ENCODE data around the gene ALPL.

The ALPL gene

DNA sequence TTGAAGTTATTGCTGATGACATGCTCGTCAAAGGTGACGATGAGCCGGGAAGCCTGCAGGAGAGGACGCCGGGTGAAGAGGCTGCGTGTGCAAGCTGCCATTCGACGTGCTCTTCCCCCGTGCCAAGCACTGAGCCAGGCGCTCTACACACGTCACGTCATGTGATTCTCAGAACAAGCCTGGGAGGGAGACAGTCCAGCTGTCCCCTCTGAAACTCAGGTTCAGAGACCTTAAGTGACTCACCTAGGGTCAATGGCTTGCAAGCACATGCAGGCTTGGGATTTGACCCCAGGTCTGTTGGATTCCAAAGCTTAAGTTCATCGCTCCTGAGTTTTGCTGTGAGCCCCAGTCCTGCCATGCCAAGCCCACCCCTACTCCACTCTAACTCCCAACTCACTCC, 102.8 kb downstream of the ALPL start:
- Histone ChIP-seq H3K4me2 (ENCODE audit: low read length) (no peak overlapping the region), H3K36me3 (replicated peaks; ENCODE audit: low read depth, low read length) (no peaks in the 10 kb centered on the region), H3K9me3 (ENCODE audit: insufficient read depth, low read length) (no peaks in the 10 kb centered on the region), H3K4me1 (ENCODE audit: low read length) (peaks cover 25% of the 10 kb centered on the region), H3K9ac (ENCODE audit: low read length) (no peak overlapping the region), H2AFZ (ENCODE audit: low read depth, low read length) (no peak overlapping the region), H4K20me1 (ENCODE audit: insufficient read depth, low read length) (no peaks in the 10 kb centered on the region), H3K27me3 (ENCODE audit: low read depth, low read length) (no peaks in the 10 kb centered on the region), H3K79me2 (ENCODE audit: low read length) (no peaks in the 10 kb centered on the region), H3K27ac (ENCODE audit: low read length) (no peak overlapping the region), H3K4me3 (ENCODE audit: low read length) (no peak overlapping the region)
- TF ChIP-seq EZH2phosphoT487 (IDR thresholded peaks at IDR 0.05; ENCODE audit: low read depth) = no peak
- TF ChIP-seq, protein P1, sequence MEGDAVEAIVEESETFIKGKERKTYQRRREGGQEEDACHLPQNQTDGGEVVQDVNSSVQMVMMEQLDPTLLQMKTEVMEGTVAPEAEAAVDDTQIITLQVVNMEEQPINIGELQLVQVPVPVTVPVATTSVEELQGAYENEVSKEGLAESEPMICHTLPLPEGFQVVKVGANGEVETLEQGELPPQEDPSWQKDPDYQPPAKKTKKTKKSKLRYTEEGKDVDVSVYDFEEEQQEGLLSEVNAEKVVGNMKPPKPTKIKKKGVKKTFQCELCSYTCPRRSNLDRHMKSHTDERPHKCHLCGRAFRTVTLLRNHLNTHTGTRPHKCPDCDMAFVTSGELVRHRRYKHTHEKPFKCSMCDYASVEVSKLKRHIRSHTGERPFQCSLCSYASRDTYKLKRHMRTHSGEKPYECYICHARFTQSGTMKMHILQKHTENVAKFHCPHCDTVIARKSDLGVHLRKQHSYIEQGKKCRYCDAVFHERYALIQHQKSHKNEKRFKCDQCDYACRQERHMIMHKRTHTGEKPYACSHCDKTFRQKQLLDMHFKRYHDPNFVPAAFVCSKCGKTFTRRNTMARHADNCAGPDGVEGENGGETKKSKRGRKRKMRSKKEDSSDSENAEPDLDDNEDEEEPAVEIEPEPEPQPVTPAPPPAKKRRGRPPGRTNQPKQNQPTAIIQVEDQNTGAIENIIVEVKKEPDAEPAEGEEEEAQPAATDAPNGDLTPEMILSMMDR (IDR thresholded peaks at IDR 0.05; ENCODE audit: low read depth, low read length) = no peak

DNA sequence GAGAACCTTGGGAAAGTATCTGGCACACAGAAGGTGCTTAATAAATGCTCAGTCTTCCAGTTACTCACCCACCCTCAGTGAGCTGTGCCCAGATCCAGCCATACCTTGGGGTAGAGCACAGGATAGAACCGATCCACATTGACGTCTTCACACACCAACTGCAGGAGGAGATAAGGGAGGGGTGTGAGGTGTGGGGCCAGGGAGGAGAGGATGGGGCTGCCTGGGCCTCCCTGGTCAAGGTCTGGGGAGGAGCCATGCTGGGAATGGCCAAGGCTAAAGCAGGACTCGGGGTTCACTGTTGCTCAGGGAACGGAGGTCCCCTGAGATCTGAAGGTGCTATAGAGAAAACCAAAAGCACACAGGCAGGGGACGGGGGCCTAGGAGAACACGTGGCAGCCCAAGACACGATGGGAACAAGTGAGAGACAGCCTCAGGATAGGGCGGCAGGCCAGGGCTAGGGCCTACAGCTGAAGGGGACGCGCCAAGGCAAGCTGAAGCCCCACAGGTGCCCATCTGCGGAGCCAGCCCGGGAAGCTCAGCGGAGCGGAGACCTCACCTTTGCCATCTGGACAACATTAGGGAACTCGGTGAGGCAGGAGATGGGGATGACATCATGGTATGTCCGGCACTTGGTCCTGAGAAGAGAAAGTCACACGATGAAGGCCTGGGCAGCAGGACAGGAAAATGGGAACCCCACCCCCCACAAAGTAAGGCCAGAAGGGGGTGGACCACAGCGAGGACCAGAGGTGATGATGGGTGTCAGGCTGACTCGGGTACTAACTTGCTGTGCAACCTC, 104.0 kb downstream of the ALPL start:
- no peak overlapping the region for H3K4me3 ChIP-seq (ENCODE audit: low read length)
- no peak overlapping the region for H3K9ac ChIP-seq (ENCODE audit: low read length)
- no peaks in the 10 kb centered on the region for H3K36me3 ChIP-seq (replicated peaks; ENCODE audit: low read depth, low read length)
- no peak for TF ChIP-seq EZH2phosphoT487 (IDR thresholded peaks at IDR 0.05; ENCODE audit: low read depth)
- TF ChIP-seq, protein P1 (IDR thresholded peaks at IDR 0.05; ENCODE audit: low read depth, low read length) = no peak
- H3K27ac ChIP-seq (ENCODE audit: low read length) = no peak overlapping the region
- peaks cover 25% of the 10 kb centered on the region for H3K4me1 ChIP-seq (ENCODE audit: low read length)
- no peak overlapping the region for H2AFZ ChIP-seq (ENCODE audit: low read depth, low read length)
- no peaks in the 10 kb centered on the region for H3K79me2 ChIP-seq (ENCODE audit: low read length)
- H3K4me2 ChIP-seq (ENCODE audit: low read length) = no peak overlapping the region
- H3K9me3 ChIP-seq (ENCODE audit: insufficient read depth, low read length) = no peaks in the 10 kb centered on the region
- no peaks in the 10 kb centered on the region for H4K20me1 ChIP-seq (ENCODE audit: insufficient read depth, low read length)
- no peaks in the 10 kb centered on the region for H3K27me3 ChIP-seq (ENCODE audit: low read depth, low read length)

DNA sequence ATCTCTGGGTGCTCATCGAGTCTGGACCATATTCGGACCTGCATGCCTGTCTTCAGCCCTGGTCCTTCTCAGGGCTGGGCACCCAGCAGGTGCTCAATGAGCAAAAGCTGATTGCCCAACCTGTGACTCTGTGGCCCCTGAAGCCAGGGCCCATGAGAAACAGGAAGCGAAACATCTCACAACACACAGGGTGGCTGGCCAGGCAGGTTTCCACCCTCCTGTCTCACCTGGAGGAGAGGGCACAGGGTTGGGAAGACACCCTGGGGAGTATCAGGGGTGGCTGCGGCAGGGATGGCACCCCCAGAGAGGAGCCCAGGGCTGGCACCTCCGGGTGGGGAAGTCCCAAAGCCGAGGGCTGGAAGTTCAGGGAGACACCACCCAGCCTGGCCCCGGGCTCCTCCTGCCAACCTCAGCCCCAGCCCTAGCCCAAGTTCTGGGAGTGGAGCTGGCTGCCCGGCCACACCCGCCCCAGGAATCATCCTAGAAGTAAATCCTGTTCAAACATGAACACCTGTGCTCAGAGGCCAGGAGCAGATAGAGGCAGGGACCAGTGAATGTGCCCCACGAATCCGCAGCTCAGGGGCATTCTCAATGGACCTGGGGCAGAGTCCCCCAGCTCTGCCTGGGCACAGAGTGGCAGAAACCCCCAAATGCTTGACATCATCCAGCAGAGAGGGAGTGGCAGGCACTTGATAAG, 105.3 kb downstream of the ALPL start:
- Histone ChIP-seq H3K27me3 (ENCODE audit: low read depth, low read length) (no peaks in the 10 kb centered on the region), H3K27ac (ENCODE audit: low read length) (no peak overlapping the region), H3K9me3 (ENCODE audit: insufficient read depth, low read length) (no peaks in the 10 kb centered on the region), H3K36me3 (replicated peaks; ENCODE audit: low read depth, low read length) (no peaks in the 10 kb centered on the region), H3K4me3 (ENCODE audit: low read length) (no peak overlapping the region), H3K9ac (ENCODE audit: low read length) (no peak overlapping the region), H2AFZ (ENCODE audit: low read depth, low read length) (no peak overlapping the region), H4K20me1 (ENCODE audit: insufficient read depth, low read length) (no peaks in the 10 kb centered on the region), H3K79me2 (ENCODE audit: low read length) (no peaks in the 10 kb centered on the region), H3K4me2 (ENCODE audit: low read length) (peak overlapping the region; percentile 26), H3K4me1 (ENCODE audit: low read length) (peaks cover 25% of the 10 kb centered on the region)
- TF ChIP-seq, protein P1 (IDR thresholded peaks at IDR 0.05; ENCODE audit: low read depth, low read length) = no peak
- no peak for TF ChIP-seq EZH2phosphoT487 (IDR thresholded peaks at IDR 0.05; ENCODE audit: low read depth)

DNA sequence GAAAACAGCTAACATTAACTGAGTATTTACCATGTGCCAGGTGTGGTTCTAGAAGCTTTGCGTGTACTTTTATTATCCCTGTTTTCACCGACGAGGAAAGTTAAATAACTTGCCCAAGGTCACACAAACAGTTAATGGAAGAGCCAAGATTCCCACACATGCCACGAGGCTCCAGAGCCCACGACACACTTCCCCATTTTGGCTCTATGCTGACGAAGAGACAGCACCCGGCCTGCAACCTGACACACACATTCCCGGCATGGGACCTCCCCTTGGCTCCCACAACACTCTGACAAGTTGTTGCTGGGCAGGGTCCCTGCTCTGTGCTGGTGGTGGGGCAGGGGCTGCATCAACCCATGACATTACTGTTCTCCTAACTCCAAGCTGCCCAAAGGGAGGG, 107.1 kb downstream of the ALPL start:
- H3K4me3 ChIP-seq (ENCODE audit: low read length) = no peak overlapping the region
- no peaks in the 10 kb centered on the region for H3K27me3 ChIP-seq (ENCODE audit: low read depth, low read length)
- no peak overlapping the region for H3K9ac ChIP-seq (ENCODE audit: low read length)
- no peaks in the 10 kb centered on the region for H3K36me3 ChIP-seq (replicated peaks; ENCODE audit: low read depth, low read length)
- peaks cover 25% of the 10 kb centered on the region for H3K4me1 ChIP-seq (ENCODE audit: low read length)
- no peak overlapping the region for H3K27ac ChIP-seq (ENCODE audit: low read length)
- H3K4me2 ChIP-seq (ENCODE audit: low read length) = peak overlapping the region; percentile 43
- H3K9me3 ChIP-seq (ENCODE audit: insufficient read depth, low read length) = no peaks in the 10 kb centered on the region
- TF ChIP-seq, protein P1 (IDR thresholded peaks at IDR 0.05; ENCODE audit: low read depth, low read length) = no peak
- TF ChIP-seq EZH2phosphoT487 (IDR thresholded peaks at IDR 0.05; ENCODE audit: low read depth) = no peak
- H2AFZ ChIP-seq (ENCODE audit: low read depth, low read length) = no peak overlapping the region
- H4K20me1 ChIP-seq (ENCODE audit: insufficient read depth, low read length) = no peaks in the 10 kb centered on the region
- no peaks in the 10 kb centered on the region for H3K79me2 ChIP-seq (ENCODE audit: low read length)

Measured in OCI-LY3 (cell line).